Measurements from ENCODE around the gene ABHD8.

DNA sequence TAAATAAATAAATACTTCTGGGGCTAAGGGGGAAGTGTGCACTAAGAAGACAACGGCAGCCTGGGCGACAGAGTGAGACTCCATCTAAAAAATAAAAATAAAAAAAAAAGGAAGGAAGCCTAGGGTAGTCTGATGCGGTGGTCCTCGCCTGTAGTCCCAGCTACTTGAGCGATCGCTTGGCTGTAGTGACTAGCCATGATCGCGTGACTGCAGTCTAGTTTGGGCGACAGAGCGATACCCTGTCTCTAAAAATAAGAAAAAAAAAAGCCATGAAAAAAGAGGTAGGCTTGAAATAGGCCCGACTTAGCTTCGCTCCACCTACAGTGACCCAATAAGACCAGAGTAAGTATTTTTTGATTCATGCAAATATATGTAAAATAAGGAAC is 36.6 kb downstream of the ABHD8 start:
- no peak for TF ChIP-seq POLR2A (IDR thresholded peaks at IDR 0.05)
- TF ChIP-seq, protein P1, sequence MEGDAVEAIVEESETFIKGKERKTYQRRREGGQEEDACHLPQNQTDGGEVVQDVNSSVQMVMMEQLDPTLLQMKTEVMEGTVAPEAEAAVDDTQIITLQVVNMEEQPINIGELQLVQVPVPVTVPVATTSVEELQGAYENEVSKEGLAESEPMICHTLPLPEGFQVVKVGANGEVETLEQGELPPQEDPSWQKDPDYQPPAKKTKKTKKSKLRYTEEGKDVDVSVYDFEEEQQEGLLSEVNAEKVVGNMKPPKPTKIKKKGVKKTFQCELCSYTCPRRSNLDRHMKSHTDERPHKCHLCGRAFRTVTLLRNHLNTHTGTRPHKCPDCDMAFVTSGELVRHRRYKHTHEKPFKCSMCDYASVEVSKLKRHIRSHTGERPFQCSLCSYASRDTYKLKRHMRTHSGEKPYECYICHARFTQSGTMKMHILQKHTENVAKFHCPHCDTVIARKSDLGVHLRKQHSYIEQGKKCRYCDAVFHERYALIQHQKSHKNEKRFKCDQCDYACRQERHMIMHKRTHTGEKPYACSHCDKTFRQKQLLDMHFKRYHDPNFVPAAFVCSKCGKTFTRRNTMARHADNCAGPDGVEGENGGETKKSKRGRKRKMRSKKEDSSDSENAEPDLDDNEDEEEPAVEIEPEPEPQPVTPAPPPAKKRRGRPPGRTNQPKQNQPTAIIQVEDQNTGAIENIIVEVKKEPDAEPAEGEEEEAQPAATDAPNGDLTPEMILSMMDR (IDR thresholded peaks at IDR 0.05), result no peak

Measured in testis (tissue), 2 donors.